ENCODE measurements around the gene WDR87. TPM values are rescaled to one million over a fixed set of nuclear protein-coding genes. Genes with fewer than 3 reads are reported as not detected.
"Not testable (repeated sequence)": the region's sequence is repeated elsewhere in the genome, so short reads cannot be mapped to it uniquely, and the experiment has no call there.

Gene WDR87
- total and polyA plus RNA-seq, 10 of the 15 experiments (the other 5 are each of a cell fraction or from before 2014, with no cell fraction given): not detected

DNA sequence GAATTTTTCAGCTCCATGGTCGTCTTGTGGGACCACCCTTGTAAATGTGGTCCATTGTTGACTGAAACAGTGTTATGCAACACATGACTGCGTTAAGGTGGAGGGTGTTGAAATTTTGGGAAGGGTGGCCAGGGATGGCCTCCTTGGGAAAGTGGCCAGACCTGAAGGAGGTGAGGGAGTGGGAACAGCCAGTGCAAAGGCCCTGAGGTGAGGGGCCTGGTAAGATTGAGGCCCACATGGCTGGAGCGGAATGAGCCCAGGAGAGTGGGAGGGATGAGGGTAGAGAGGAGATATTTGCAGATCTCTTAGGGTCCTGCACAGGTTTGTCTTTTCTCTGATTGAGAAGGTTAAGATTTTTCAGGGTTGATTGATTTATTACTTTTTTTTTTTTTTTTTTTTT lies 18.8 kb upstream of the WDR87 start:
- in situ Hi-C loops (cut with MboI): no loop called here
- H3K4me1 ChIP-seq (ENCODE audit: control insufficient read depth, insufficient read depth, low read length): peaks cover 72% of the 10 kb centered on the region
- DNase-seq (ENCODE audit: low read depth, low spot score) (no peak), ATAC-seq (no peak), FAIRE-seq (no peak)
- 85% methylated on average over 3 of the region's 3 CpGs for WGBS (ENCODE audit: insufficient coverage, insufficient replicate concordance, low lambda C conversion rate, missing lambda C conversion rate)
- intact Hi-C loops (cut with micrococcal nuclease; ENCODE audit: unreplicated experiment): loop anchor here (5.0 kb wide), 1 partner anchor 52 kb away; no protein-coding TSS in a partner anchor
- H3K4me2 ChIP-seq (ENCODE audit: control insufficient read depth, insufficient read depth): no peak overlapping the region
- no peak overlapping the region for H2AFZ ChIP-seq (ENCODE audit: control insufficient read depth, low read depth, low read length)
- H3K36me3 ChIP-seq (ENCODE audit: control insufficient read depth in 2 of 2, insufficient read depth in 2 of 2, low read length in 1 of 2): peaks cover 8 to 10% of the 10 kb centered on the region in 2 experiments
- SMC1A ChIA-PET (ENCODE audit: uncharacterized antibody, unreplicated experiment): interaction anchor here (4.1 to 8.0 kb wide), 3 partner anchors 12 to 62 kb away, joined by 15 to 57 read pairs (median 45); partner anchors contain the start of genes SIPA1L3 and WDR87
- CTCF ChIA-PET: interaction anchor here (0.6 to 2.2 kb wide), 3 partner anchors 61 to 1864 kb away, joined by 3 to 7 read pairs (median 4); no protein-coding TSS in a partner anchor
- RAD21 ChIA-PET (ENCODE audit: unreplicated experiment): interaction anchor here (0.7 to 3.8 kb wide), 3 partner anchors 8 to 53 kb away, joined by 3 to 27 read pairs (median 3); no protein-coding TSS in a partner anchor
- no peaks in the 10 kb centered on the region; the same call in 2 of the 3 replicates for H3K9me3 ChIP-seq (replicated peaks; ENCODE audit: control insufficient read depth, insufficient read depth, low read length)
- H3K79me2 ChIP-seq (ENCODE audit: control insufficient read depth, insufficient read depth, low read length): peaks cover 88% of the 10 kb centered on the region
- H4K20me1 ChIP-seq (ENCODE audit: control insufficient read depth, insufficient read depth): no peaks in the 10 kb centered on the region
- no peaks in the 10 kb centered on the region for H3K27me3 ChIP-seq (replicated peaks in 1 of 2; ENCODE audit: control insufficient read depth in 2 of 2, insufficient read depth in 2 of 2, low read length in 1 of 2)
- no peak overlapping the region for H3K9ac ChIP-seq (ENCODE audit: control insufficient read depth, insufficient read depth, low read length)
- TF ChIP-seq MTA2 (IDR thresholded peaks at IDR 0.05; ENCODE audit: low read depth): no peak
- TF ChIP-seq NRF1 (conservative IDR thresholded peaks at IDR 0.05; ENCODE audit: low read depth, low read length): no peak
- TF ChIP-seq SMARCA5 (IDR thresholded peaks at IDR 0.05): no peak
- TF ChIP-seq, protein P1, sequence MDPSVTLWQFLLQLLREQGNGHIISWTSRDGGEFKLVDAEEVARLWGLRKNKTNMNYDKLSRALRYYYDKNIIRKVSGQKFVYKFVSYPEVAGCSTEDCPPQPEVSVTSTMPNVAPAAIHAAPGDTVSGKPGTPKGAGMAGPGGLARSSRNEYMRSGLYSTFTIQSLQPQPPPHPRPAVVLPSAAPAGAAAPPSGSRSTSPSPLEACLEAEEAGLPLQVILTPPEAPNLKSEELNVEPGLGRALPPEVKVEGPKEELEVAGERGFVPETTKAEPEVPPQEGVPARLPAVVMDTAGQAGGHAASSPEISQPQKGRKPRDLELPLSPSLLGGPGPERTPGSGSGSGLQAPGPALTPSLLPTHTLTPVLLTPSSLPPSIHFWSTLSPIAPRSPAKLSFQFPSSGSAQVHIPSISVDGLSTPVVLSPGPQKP (IDR thresholded peaks at IDR 0.05; ENCODE audit: low read depth, low read length): no peak
- TF ChIP-seq, protein P2, sequence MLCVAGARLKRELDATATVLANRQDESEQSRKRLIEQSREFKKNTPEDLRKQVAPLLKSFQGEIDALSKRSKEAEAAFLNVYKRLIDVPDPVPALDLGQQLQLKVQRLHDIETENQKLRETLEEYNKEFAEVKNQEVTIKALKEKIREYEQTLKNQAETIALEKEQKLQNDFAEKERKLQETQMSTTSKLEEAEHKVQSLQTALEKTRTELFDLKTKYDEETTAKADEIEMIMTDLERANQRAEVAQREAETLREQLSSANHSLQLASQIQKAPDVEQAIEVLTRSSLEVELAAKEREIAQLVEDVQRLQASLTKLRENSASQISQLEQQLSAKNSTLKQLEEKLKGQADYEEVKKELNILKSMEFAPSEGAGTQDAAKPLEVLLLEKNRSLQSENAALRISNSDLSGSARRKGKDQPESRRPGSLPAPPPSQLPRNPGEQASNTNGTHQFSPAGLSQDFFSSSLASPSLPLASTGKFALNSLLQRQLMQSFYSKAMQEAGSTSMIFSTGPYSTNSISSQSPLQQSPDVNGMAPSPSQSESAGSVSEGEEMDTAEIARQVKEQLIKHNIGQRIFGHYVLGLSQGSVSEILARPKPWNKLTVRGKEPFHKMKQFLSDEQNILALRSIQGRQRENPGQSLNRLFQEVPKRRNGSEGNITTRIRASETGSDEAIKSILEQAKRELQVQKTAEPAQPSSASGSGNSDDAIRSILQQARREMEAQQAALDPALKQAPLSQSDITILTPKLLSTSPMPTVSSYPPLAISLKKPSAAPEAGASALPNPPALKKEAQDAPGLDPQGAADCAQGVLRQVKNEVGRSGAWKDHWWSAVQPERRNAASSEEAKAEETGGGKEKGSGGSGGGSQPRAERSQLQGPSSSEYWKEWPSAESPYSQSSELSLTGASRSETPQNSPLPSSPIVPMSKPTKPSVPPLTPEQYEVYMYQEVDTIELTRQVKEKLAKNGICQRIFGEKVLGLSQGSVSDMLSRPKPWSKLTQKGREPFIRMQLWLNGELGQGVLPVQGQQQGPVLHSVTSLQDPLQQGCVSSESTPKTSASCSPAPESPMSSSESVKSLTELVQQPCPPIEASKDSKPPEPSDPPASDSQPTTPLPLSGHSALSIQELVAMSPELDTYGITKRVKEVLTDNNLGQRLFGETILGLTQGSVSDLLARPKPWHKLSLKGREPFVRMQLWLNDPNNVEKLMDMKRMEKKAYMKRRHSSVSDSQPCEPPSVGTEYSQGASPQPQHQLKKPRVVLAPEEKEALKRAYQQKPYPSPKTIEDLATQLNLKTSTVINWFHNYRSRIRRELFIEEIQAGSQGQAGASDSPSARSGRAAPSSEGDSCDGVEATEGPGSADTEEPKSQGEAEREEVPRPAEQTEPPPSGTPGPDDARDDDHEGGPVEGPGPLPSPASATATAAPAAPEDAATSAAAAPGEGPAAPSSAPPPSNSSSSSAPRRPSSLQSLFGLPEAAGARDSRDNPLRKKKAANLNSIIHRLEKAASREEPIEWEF (IDR thresholded peaks at IDR 0.05; ENCODE audit: insufficient replicate concordance, low read depth, low read length): no peak
- BruUV-seq (replicated peaks): no TSS peak
- POLR2A ChIA-PET: interaction anchor here (0.6 to 0.7 kb wide), 3 partner anchors 38 to 62 kb away, joined by 3 to 7 read pairs (median 4); no protein-coding TSS in a partner anchor
- no peak overlapping the region for H3K27ac ChIP-seq (ENCODE audit: control insufficient read depth, insufficient read depth)
- H3K4me3 ChIP-seq: no peak overlapping the region

DNA sequence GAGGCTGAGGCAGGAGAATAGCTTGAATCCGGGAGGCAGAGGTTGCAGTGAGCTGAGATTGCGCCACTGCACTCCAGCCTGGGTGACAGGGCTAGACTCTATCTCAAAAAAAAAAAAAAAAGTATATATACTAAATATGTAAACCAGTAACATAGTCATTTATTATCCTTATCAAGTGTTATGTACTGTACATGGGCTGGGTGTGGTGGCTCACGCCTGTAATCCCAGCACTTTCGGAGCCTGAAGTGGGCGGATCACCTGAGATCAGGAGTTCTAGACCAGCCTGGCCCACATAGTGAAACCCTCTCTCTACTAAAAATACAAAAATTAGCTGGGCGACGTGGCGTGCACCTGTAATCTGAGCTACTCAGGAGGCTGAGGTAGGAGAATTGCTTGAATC lies 18.2 kb upstream of the WDR87 start:
- ChIA-PET SMC1A (ENCODE audit: uncharacterized antibody, unreplicated experiment) (interaction anchor here (0.9 to 8.0 kb wide), 10 partner anchors 8 to 124 kb away, joined by 3 to 57 read pairs (median 6); partner anchors contain the start of genes SIPA1L3 and WDR87), POLR2A (interaction anchor here (0.7 to 1.8 kb wide), 5 partner anchors 9 to 80 kb away, joined by 3 to 6 read pairs (median 4); no protein-coding TSS in a partner anchor), RAD21 (ENCODE audit: unreplicated experiment) (interaction anchor here (0.7 to 2.2 kb wide), 6 partner anchors 9 to 85 kb away, joined by 3 to 12 read pairs (median 6); partner anchors contain the start of genes SIPA1L3 and WDR87), CTCF (interaction anchor here (1.1 to 2.3 kb wide), 8 partner anchors 16 to 170 kb away, joined by 3 to 7 read pairs (median 4); no protein-coding TSS in a partner anchor)
- H3K4me2 ChIP-seq (ENCODE audit: control insufficient read depth, insufficient read depth); H3K4me3 ChIP-seq; H3K27me3 ChIP-seq (replicated peaks in 1 of 2; ENCODE audit: control insufficient read depth in 2 of 2, insufficient read depth in 2 of 2, low read length in 1 of 2); H3K36me3 ChIP-seq (ENCODE audit: control insufficient read depth in 2 of 2, insufficient read depth in 2 of 2, low read length in 1 of 2); BruUV-seq (replicated peaks); in situ Hi-C loops (cut with MboI); H2AFZ ChIP-seq (ENCODE audit: control insufficient read depth, low read depth, low read length); FAIRE-seq; H3K9me3 ChIP-seq (replicated peaks; ENCODE audit: control insufficient read depth, insufficient read depth, low read length); H3K27ac ChIP-seq (ENCODE audit: control insufficient read depth, insufficient read depth); H3K9ac ChIP-seq (ENCODE audit: control insufficient read depth, insufficient read depth, low read length); DNase-seq (ENCODE audit: low read depth, low spot score); ATAC-seq; H4K20me1 ChIP-seq (ENCODE audit: control insufficient read depth, insufficient read depth); intact Hi-C loops (cut with micrococcal nuclease; ENCODE audit: unreplicated experiment): not testable (repeated sequence)
- WGBS (ENCODE audit: insufficient coverage, insufficient replicate concordance, low lambda C conversion rate, missing lambda C conversion rate): 98% methylated on average over 7 of the region's 8 CpGs
- peaks cover 88% of the 10 kb centered on the region for H3K79me2 ChIP-seq (ENCODE audit: control insufficient read depth, insufficient read depth, low read length)
- H3K4me1 ChIP-seq (ENCODE audit: control insufficient read depth, insufficient read depth, low read length): peaks cover 73% of the 10 kb centered on the region
